HG02678 (cell line): Measurements from ENCODE around the gene GPC6.

ENCODE experiments used
- ATAC-seq: cut with Tn5 transposase; IDR thresholded peaks from one replicate; pipeline ENCODE4 v1.9.1; 2021; ENCODE audit warnings: mild to moderate bottlenecking, moderate library complexity; ENCODE audit not compliant: unreplicated experiment

GPC6 gene

GRCh38 chr13:93554514-93554913 is 327.9 kb downstream of the GPC6 start:
- ATAC-seq = no peak

DNA sequence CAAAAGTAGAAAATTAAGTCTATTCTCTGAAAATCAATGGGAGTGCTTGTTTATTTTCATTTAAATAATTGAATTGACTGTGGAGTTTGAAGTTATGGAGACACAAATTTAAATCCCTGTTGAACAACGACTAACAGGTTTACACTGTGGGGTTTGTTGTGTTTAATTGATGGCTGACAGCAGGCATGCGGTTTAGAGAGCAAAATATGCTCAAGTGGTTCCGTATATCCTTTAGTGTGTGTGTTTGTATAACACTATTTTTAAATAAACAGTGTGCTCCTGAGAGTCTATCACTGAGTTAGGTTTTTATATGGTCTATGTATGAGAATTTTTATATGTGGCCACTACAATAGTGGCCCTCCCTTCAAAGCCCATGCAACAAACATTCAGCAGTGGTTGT is 332.0 kb downstream of the GPC6 start:
- ATAC-seq = no peak

DNA sequence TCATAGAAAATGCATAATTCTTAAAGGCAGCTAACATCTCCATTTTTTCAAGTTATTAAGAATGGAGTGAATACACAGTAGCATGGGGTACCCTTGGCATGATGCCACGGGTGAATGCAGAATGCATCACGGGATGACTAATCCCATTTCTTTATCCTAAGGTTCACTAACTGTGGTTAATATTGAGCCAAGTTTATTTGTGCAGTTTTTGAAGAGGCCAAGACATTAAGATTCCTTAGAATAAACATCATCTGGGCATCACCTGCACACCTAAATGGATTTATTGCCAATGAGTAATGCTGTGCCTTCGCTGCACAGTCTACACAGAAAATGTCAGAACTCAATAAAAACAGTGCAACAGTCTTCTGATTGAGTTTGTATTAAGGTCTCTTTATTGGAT is 333.1 kb downstream of the GPC6 start:
- ATAC-seq = no peak

DNA sequence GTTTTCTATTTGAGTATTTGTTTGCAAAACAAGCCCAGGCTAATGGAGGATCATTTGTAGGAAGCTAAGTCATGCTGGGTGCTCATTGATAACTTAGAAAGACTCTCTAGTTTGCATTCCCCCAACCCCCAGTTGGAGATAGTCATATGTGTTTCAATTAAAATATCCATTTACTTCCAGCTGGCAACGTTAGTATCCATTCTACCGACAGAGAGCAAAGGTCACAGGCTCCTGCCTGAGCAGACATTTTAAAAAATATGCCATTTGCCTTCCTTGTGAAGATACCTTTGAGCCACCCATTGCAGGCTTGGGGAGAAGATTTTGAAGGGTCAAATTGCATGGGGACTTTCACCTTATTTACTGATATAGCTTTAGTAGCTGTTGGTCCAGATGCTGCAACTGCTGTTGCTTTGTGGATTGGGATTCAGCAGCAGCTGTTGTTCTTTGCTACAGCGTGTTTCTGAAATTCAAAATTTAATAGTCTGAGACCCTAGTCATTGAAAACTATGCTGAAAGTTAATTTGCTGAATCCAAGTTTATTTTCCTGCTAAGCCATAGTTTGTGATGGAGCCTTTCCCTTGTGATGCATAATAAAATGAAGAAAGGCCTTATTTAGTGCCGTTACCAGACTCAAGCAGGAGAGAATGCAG is 335.1 kb downstream of the GPC6 start:
- no peak for ATAC-seq

- no peak for ATAC-seq
Measured at GRCh38 chr13:93562676-93563075, 336.1 kb downstream of the GPC6 start.

GRCh38 chr13:93577105-93577504 is 350.5 kb downstream of the GPC6 start:
- ATAC-seq = no peak

- no peak for ATAC-seq
Measured at GRCh38 chr13:93589788-93590187, 363.2 kb downstream of the GPC6 start.

DNA sequence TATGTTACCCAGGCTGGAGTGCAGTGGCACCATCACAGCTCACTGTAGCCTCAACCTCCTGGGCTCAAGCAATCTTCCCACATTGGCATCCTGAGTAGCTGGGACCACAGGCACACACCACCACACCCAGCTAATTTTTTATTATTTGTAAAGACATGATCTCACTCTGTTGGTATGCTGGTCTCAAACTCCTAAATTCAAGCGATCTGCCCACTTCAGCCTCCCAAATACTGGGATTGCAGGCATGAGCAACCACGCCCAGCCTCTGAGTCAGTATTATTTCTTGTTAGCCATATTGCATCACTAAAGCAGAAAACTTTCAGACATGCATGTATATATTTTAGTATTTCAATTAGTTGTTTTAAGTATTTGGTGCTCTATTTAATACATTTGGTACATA is 376.4 kb downstream of the GPC6 start:
- ATAC-seq = no peak

DNA sequence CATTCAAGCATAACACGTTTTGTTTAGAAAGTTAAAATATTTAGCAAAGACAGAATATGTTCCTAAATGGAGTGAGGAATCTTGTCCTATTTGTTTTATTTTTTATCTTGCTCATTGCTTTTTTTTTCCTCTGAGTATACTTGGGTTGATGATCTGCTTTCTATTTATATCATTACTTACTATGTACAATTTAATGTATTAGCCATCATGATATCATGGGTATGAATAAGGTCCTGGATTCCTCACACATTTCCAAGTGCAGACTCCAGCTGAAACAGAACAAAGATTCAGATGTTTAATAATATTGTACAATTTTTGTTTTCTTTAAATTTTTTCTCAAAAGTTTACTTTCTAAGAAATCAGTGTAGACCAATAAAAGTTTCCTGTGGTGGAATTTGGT is 388.2 kb downstream of the GPC6 start:
- ATAC-seq = no peak

- ATAC-seq = no peak
Measured at GRCh38 chr13:93620181-93620765, 393.7 kb downstream of the GPC6 start.

GRCh38 chr13:93621051-93621450 is 394.4 kb downstream of the GPC6 start:
- no peak for ATAC-seq

GRCh38 chr13:93621966-93622365 is 395.4 kb downstream of the GPC6 start:
- no peak for ATAC-seq

- no peak for ATAC-seq
Measured at GRCh38 chr13:93624311-93624777, 397.7 kb downstream of the GPC6 start.

DNA sequence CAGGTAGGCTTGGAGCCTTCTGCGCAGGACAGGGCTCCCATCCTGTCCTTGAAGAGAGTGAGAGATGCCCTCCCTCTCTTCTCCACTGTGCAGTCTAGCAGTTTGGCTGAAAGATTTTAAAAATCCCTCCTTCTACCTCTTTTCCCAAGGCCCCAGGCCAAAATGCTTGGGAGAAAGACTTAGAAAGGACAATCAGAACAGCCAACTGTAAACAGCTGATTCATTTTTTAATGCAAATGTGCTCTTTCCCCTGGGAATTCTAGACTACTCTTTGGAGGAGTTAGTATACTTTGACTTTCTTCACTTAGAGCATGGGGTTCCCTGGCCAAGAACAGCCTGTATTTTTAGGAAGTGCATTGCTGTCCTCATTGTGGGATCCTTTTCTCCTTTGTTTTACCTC is 398.9 kb downstream of the GPC6 start:
- ATAC-seq = no peak

DNA sequence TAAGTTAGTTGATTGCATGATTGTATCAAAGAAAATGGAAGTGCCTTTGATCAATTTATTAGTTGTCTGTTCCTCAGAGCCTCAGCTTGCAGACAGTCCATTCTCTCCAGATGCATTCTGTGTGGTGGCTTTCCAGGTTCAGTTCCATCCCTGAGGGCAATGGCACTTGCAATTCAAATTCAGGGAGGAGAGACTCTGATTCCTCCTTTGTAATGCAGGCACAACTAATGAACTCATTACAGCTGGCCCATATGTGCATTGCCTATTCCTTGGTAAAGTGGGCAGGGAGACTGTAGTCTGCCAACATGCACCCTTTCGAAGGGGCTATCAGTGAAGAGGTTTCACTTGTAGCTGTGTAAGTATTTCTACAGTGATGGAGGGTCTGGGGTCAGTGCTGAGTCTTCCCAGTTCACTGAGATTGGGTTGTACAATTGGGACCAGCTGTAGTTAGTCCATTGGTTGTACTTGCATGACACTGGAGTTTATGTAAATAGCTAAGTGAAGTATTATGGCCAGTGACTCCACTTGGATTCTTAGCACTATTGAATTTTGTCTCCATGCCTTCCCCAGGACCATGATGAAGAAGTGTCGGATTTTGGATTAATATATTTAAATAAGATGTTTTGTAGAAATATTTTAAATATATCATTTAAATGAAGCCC is 401.7 kb downstream of the GPC6 start:
- ATAC-seq = no peak

- ATAC-seq = no peak
Measured at GRCh38 chr13:93635616-93636032, 409.0 kb downstream of the GPC6 start.

DNA sequence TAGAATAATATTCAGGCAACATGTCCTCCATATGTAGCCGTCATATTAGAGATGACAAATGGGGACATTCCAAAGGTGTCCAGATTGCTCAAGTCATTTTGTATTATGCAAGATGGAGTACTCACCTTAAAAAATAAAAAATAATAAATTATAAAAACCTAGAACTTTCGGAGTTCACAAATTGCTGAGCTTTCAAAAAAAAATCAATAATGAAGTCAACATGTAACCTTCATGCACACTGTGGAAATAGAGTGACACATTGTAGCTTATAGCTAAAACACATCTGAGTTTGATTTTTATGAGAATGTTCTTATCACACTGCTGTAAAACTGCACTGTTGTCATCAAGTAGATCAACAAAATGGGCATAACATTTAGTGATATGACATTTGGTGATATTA is 411.2 kb downstream of the GPC6 start:
- ATAC-seq = no peak

DNA sequence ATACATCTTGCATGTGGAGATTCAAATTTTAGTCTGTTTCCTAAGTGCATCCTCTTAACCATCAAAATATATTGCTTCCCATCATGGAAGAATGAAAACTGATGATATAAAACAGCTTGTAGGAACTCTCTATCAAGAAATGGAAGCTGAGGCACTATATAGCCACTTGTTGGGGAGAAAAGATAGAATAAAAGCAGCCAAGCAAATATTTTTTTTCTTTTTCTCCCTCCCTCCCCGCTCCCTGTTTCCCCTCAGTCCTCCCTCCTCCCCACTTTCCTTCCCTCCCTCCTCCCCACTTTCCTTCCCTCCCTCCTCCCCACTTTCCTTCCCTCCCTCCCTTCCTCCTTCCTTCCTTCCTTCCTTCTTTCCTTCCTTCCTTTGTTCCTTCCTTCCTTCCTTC is 413.8 kb downstream of the GPC6 start:
- ATAC-seq = no peak

- no peak for ATAC-seq
Measured at GRCh38 chr13:93646245-93646644, 419.6 kb downstream of the GPC6 start.

DNA sequence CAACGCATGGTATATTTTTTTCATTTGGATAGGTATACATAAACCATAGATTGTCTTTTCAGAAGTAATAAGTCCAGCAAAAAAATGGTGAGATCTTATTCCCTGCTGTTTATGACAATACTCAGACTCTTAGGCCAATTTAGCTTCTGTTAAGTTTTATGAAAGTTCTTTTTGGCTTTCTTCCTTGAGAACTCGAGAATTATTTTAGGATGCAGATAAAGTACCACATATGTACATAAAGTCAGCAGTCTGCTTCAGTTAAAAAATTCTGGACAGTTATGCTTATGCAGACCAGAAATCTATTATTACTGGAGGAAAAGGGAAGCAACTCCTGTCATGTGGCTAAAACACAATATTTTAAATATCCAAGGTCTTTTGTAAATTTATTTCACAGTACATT is 422.9 kb downstream of the GPC6 start:
- ATAC-seq = no peak

- ATAC-seq = no peak
Measured at GRCh38 chr13:93653776-93654175, 427.2 kb downstream of the GPC6 start.

DNA sequence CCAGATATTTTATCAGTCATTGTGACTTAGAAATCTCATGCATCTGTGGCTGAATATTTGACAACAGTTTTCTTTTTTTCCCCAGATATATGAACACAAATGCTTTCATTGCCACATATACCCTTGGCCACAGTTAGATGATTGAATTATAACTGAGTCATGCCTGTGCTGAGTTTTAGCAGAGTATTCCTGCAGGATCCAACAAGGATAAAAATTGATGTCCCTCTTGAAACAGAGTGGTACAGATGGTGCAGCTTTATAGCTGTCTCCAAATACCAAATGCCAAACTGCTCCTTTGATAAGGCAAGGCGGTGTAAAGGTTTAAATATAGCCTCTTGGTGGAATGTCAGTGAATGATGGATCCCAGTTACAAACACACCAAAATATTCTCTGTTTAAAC is 428.5 kb downstream of the GPC6 start:
- no peak for ATAC-seq
